ENCODE measurements around the gene GPATCH8. TPM values are rescaled to one million over a fixed set of nuclear protein-coding genes. Genes with fewer than 3 reads are reported as not detected.
A peak's percentile ranks its signal among the peaks of the same experiment; 100 is the strongest.

Gene GPATCH8
- total RNA-seq, 1 donor from 2014 or later = 70.9 TPM

DNA sequence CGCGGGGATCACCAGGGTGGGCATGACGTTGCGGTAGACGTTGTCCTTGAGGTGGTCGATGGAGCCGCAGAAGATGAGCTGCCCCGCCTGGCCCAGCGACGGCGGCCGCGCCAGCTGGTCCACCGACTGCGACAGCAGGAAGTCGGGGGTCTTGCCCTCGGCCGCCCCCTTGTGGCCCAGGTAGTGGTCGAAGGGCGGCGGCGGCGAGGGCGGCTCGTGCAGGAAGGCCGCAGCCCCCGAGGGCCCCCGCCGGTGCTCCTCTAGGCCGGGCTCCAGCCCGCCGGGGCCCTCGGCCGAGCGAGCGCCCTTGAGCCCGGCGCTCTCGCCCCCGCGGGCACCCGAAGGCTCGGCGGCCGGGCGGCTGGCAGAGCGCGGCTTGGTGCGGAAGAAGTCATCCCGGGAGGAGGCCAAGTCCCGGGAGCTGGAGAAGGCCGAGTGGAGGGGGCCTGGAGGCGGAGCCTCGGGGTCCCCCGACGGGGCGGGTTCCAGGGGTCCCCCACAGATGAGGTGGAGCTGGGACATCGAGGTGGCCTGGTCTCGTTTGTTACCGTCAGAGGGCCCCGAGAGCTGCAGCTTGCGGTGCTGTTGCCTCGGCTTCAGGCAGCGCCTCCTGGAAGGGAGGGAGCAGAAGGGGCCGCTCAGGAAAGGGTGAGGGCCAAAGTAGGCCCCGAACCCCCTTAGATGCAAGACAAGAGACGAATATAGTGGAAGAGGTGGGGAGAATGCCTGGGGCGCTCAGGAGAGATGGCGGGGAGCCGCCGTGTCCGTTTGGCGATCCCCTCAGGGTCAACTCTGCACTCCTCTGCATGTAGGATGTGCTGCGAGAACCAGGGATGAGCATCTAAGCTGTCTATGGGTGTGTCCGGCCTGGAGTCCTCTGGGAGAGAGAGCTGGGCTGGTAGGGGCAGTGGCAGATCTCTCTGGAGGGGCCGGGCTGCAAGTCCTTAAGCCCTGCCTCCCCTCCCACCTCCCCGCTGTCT, 148.3 kb downstream of the GPATCH8 start:
- no peak overlapping the region for H3K4me3 Mint-ChIP-seq (ENCODE audit: low read depth)
- no peaks in the 10 kb centered on the region for H3K4me1 Mint-ChIP-seq (ENCODE audit: low read depth)
- H3K36me3 Mint-ChIP-seq (ENCODE audit: insufficient read depth) = peaks cover 11% of the 10 kb centered on the region
- peaks cover 7% of the 10 kb centered on the region for H3K27me3 Mint-ChIP-seq
- peak; percentile 70 for DNase-seq (ENCODE audit: low spot score, unreplicated experiment)
- no peaks in the 10 kb centered on the region for H3K9me3 Mint-ChIP-seq (ENCODE audit: low read depth)
- H3K27ac Mint-ChIP-seq = no peak overlapping the region
- TF ChIP-seq, protein P1, sequence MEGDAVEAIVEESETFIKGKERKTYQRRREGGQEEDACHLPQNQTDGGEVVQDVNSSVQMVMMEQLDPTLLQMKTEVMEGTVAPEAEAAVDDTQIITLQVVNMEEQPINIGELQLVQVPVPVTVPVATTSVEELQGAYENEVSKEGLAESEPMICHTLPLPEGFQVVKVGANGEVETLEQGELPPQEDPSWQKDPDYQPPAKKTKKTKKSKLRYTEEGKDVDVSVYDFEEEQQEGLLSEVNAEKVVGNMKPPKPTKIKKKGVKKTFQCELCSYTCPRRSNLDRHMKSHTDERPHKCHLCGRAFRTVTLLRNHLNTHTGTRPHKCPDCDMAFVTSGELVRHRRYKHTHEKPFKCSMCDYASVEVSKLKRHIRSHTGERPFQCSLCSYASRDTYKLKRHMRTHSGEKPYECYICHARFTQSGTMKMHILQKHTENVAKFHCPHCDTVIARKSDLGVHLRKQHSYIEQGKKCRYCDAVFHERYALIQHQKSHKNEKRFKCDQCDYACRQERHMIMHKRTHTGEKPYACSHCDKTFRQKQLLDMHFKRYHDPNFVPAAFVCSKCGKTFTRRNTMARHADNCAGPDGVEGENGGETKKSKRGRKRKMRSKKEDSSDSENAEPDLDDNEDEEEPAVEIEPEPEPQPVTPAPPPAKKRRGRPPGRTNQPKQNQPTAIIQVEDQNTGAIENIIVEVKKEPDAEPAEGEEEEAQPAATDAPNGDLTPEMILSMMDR (IDR thresholded peaks at IDR 0.05; ENCODE audit: unreplicated experiment) = peak; percentile 76

DNA sequence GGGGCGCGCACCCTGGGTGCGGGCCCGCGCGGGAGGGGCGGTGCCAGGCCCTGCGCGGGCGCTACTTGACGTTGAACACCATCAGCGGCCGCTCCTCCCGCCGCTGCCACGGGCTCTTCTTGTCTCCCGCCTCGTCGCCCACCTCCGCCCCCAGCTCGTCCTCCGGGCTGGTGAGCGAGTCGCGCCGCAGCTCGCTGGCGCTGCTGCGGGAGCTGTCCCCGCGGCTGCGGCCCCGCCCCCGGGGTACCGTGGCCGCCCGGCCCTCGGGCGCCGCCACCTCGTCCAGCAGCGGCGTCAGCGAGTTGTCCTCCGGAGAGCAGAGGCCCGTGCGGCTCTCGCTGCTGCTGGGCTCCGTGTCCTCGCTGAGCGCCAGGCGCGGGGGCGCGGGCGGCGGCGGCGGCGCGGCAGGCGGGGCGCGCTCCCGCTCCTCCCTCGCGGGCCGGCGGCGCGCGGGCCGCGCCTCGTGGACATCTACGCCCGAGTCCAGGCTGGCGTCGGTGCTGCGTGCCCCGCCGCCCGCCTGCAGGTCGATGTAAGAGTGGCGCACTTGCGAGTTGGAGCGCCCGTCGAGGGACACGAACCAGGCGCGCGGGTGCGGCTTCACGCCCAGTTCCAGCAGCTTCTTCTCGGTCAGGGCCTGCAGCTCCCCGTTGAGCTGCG, 149.4 kb downstream of the GPATCH8 start:
- H3K4me1 Mint-ChIP-seq (ENCODE audit: low read depth) = no peaks in the 10 kb centered on the region
- no peaks in the 10 kb centered on the region for H3K9me3 Mint-ChIP-seq (ENCODE audit: low read depth)
- DNase-seq (ENCODE audit: low spot score, unreplicated experiment) = no peak
- TF ChIP-seq, protein P1 (IDR thresholded peaks at IDR 0.05; ENCODE audit: unreplicated experiment) = no peak
- H3K27ac Mint-ChIP-seq = no peak overlapping the region
- peaks cover 7% of the 10 kb centered on the region for H3K27me3 Mint-ChIP-seq
- H3K36me3 Mint-ChIP-seq (ENCODE audit: insufficient read depth) = peaks cover 11% of the 10 kb centered on the region
- H3K4me3 Mint-ChIP-seq (ENCODE audit: low read depth) = no peak overlapping the region

DNA sequence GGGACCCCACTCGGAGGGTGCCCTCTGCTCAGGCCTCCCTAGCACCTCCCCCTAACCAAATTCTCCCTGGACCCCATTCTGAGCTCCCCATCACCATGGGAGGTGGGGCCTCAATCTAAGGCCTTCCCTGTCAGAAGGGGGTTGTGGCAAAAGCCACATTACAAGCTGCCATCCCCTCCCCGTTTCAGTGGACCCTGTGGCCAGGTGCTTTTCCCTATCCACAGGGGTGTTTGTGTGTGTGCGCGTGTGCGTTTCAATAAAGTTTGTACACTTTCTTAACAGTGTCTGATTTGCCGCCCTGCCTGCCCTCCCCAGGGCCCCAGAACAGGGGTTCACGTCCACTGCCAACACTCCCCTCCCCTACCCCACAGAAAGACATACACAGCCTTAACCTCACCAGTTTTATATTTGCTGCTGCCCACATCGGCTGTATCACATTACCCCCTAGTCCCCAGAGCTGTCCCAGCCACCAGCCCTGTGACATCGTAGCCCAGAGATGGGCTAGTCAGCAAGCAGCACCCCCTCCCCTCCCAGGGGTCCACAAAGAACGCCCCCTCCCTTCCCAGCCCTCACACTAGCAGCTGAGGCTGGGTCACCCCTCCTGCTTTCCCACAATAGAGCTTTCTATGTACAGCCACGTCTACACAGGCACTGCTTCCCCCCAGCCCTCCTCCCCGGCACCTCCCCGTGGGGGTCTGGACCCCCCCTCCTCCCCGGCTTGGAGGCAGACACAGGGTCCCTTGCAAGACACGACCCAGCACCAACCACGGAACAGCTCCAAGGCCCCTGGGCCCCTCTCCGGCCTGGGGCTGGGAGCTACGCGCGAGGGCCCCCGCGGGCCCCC, 150.2 kb downstream of the GPATCH8 start:
- TF ChIP-seq, protein P1 (IDR thresholded peaks at IDR 0.05; ENCODE audit: unreplicated experiment) = no peak
- Mint-ChIP-seq H3K9me3 (ENCODE audit: low read depth) (no peaks in the 10 kb centered on the region), H3K27me3 (peaks cover 7% of the 10 kb centered on the region), H3K27ac (no peak overlapping the region), H3K4me1 (ENCODE audit: low read depth) (no peaks in the 10 kb centered on the region), H3K4me3 (ENCODE audit: low read depth) (peak overlapping the region; percentile 35), H3K36me3 (ENCODE audit: insufficient read depth) (peaks cover 11% of the 10 kb centered on the region)
- no peak for DNase-seq (ENCODE audit: low spot score, unreplicated experiment)

GRCh38 chr17:44351961-44352827, 151.0 kb downstream of the GPATCH8 start:
- TF ChIP-seq, protein P1 (IDR thresholded peaks at IDR 0.05; ENCODE audit: unreplicated experiment) = no peak
- no peak for DNase-seq (ENCODE audit: low spot score, unreplicated experiment)
- Mint-ChIP-seq H3K9me3 (ENCODE audit: low read depth) (no peaks in the 10 kb centered on the region), H3K27ac (no peak overlapping the region), H3K4me1 (ENCODE audit: low read depth) (no peaks in the 10 kb centered on the region), H3K36me3 (ENCODE audit: insufficient read depth) (peaks cover 11% of the 10 kb centered on the region), H3K4me3 (ENCODE audit: low read depth) (no peak overlapping the region), H3K27me3 (peaks cover 7% of the 10 kb centered on the region)
